ENCODE results near the gene KRT3.

DNA sequence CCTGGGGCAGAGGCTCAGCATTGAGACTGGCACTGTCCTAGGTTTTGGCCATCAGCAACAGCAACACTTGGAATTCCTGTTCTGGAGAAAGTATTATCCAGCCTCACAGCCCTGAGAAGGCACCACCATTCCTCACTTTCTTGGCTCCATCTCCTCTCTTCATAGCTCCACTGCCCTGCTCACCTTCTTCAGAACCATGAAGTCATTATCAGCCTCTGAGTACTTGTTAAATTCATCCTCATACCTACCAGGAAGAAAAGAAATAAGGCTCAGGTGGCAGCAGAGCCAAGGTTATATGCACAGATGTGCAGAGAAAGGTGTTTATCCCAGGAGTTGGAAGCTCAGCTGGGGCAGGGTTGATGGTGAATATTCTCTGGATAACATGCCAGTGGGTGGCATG is 44.1 kb downstream of the KRT3 start:
- TF ChIP-seq POLR2A (IDR thresholded peaks at IDR 0.05; ENCODE audit: low read length) (no peak), GATA1 (IDR thresholded peaks at IDR 0.05; ENCODE audit: low read depth, low read length) (no peak)

All from erythroblast (primary cell).